GM10248 (cell line): ENCODE measurements around the gene GALP.
"Not testable (repeated sequence)": the region's sequence is repeated elsewhere in the genome, so short reads cannot be mapped to it uniquely, and the experiment has no call there.

Source experiments
- CTCF ChIA-PET: fragments of 300-600 bp; sonication (Branson Sonifier 250); formaldehyde crosslinking; extraction: SDS; loops from one replicate; lab custom pipeline; 2021; ENCODE audit warnings: antibody characterized with exemption; lab: Yijun Ruan, JAX
- POLR2A ChIA-PET: fragments of 350-650 bp; sonication (Branson Sonifier 250); formaldehyde crosslinking; extraction: SDS; loops from one replicate; lab custom pipeline; 2020; ENCODE audit warnings: antibody characterized with exemption; lab: Yijun Ruan, JAX
- DNase-seq: peaks from one replicate; pipeline ENCODE4 v3.0.0; 2012; ENCODE audit errors: extremely low spot score
- TF ChIP-seq, protein P1 (sequence below): IDR thresholded peaks from 2 replicates; pipeline ENCODE4 v1.5.1; 2012; ENCODE audit warnings: mild to moderate bottlenecking, low read depth; ENCODE audit errors: extremely low read depth, missing control alignments, control extremely low read depth

Gene GALP

DNA sequence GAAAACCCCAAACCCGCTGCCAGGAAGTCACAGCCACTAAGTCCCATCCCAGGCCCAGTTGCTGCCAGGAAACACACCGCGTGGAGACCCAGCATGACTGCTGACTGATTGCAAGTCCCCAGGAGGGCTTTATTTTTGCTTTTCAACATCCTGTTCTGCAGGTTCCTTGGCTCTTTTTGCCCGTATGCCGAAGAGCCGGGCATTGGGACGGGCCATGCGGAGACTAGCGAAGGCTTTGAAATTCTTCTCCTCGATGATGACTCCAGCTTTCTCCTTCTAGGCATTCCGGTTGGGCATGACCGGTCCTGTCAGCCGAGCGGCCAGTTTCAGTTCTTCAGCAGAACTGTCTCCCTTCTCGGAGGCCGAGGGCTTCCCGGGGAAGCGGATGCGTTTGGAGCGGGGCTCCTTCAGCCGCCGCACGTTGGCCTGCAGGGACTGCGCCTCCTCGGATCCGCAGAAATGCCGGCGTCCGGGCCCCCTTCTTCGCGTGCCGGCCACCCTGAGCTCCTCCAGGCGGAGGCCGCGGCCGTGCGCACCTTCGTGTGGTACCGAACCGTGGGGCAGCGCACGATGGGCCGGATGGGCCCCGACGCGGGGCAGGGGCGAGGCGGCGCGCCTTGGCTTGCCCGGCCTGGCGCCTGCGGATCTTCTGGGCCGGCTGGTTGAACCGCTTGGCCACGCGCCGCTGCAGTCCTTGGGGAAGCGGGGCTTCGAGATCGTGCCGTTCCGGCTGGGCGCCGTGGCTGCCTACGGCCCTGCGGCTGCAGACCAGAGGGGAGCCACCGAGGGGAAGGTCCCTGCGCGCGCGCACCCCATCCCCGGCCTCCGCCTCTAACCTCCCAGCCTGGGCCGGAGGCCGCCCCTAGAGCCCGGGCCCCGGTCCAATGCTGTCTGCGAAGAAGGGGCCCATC lies 41.5 kb downstream of the GALP start:
- TF ChIP-seq, protein P1, sequence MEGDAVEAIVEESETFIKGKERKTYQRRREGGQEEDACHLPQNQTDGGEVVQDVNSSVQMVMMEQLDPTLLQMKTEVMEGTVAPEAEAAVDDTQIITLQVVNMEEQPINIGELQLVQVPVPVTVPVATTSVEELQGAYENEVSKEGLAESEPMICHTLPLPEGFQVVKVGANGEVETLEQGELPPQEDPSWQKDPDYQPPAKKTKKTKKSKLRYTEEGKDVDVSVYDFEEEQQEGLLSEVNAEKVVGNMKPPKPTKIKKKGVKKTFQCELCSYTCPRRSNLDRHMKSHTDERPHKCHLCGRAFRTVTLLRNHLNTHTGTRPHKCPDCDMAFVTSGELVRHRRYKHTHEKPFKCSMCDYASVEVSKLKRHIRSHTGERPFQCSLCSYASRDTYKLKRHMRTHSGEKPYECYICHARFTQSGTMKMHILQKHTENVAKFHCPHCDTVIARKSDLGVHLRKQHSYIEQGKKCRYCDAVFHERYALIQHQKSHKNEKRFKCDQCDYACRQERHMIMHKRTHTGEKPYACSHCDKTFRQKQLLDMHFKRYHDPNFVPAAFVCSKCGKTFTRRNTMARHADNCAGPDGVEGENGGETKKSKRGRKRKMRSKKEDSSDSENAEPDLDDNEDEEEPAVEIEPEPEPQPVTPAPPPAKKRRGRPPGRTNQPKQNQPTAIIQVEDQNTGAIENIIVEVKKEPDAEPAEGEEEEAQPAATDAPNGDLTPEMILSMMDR = no peak
- DNase-seq = peak; percentile 25
- ChIA-PET POLR2A (no interaction called here), CTCF (interaction anchor here (3.0 kb wide), 1 partner anchor 35 kb away, joined by 7 read pairs; no protein-coding TSS in a partner anchor)

DNA sequence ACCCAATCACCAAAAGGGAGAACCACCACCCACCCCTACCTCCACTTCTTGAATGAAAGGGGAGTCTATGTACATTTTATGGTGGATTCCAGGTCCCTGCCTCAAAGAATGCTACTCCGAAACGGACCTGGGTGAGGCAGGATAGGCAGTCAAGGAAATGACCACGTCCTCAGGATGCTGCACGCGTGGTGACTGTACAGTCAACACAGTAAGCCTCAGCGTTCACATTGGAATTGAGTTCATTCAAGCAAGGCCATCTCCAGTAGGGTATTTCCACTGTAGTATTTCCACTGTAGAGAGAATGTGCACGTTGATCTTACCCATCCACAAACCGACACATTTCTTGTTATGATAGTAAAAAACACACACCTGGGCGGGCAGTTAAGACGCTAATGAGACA lies 43.2 kb downstream of the GALP start:
- TF ChIP-seq, protein P1 = no peak
- CTCF ChIA-PET = interaction anchor here (1.1 to 1.3 kb wide), 2 partner anchors 10 to 130 kb away, joined by 3 to 6 read pairs; no protein-coding TSS in a partner anchor
- DNase-seq = no peak
- POLR2A ChIA-PET = no interaction called here

DNA sequence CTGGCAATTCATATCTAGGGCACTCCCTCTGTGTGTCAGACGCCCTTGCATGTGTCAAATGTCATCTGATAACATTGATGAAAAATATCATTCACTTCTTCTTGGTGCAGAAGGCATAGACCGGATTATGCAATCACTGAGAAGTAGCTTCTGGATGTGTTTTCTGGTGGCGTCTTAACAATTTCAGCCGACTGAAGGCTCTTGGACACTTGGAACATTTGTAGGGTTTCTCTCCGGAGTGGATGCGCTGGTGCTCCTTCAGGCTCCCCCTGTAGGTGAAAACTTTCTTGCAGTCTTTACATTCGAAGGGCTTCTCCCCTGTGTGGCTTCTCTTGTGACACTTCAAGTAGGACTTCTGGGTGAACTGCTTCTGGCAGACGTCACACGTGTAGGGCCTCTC lies 45.6 kb downstream of the GALP start:
- POLR2A ChIA-PET, DNase-seq: not testable (repeated sequence)
- CTCF ChIA-PET = interaction anchor here (1.4 to 2.6 kb wide), 2 partner anchors 8 to 32 kb away, joined by 4 to 9 read pairs; no protein-coding TSS in a partner anchor

DNA sequence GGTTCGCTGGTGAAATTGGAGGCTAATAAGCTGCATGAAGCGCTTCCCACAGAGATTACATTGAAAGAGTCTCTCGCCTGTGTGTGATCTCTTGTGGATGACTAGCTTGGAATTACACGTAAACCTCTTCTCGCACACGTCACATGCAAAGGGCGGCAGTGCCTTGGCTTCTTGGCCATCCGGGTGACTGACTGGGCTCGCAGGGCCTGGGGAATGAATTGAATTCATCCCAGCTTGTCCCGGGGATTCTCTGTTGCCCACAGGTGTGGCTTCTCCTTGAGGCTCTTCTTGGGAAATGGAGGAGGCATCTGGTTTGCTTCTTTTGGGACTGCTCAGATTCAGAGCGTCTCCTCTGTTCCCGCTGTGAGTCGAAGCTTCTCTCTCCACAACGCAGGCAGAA lies 46.0 kb downstream of the GALP start:
- TF ChIP-seq, protein P1 = no peak
- POLR2A ChIA-PET = no interaction called here
- CTCF ChIA-PET = interaction anchor here (1.4 to 2.6 kb wide), 2 partner anchors 8 to 31 kb away, joined by 4 to 9 read pairs; no protein-coding TSS in a partner anchor
- DNase-seq = no peak

DNA sequence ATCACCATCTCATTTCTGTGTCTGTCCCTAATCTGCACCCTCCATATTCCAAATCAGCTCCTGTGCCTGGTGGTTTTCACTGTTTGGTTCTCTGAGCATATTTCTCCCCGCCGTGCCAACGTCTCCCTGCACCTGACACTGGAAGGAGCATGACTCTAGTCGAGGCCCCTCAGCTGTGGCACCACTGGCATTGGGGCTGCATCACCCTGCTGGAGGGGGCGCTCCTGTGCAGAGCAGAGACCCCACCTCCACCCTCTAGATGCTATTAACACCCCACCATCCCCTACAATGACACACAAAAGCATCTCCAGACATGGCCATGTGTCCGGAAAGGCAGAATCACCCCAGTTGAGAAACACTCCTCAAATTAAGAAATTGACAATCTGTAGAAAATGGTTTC lies 47.1 kb downstream of the GALP start:
- no peak for DNase-seq
- ChIA-PET CTCF (interaction anchor here (1.3 to 2.6 kb wide), 2 partner anchors 9 to 30 kb away, joined by 3 to 9 read pairs; no protein-coding TSS in a partner anchor), POLR2A (no interaction called here)
- TF ChIP-seq, protein P1 = no peak

DNA sequence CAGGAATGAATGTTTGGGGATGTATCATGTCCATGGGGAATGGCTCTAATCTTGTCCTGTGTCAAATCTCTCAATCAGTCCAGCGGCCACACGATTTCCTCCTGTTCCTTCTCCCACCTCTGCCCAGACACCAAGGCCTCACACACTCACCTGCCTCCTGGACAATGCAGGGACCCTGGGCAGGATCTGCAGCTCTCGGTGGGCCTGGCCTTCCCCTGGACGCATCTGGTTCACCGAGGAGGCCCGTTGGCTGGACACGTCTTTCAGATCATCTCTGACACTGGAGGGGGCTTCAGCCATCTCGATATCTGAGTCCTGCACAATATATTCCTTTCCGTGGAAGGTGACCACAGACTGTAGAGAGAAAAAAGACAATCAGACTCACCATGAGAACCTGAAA lies 47.7 kb downstream of the GALP start:
- TF ChIP-seq, protein P1 = no peak
- DNase-seq = no peak
- ChIA-PET POLR2A (no interaction called here), CTCF (interaction anchor here (1.3 kb wide), 1 partner anchor 9 kb away, joined by 3 read pairs; no protein-coding TSS in a partner anchor)
